A549 (cell line): ENCODE results near the gene COMMD2. TPM values are rescaled to one million over a fixed set of nuclear protein-coding genes. Genes with fewer than 3 reads are reported as not detected.
A peak's percentile ranks its signal among the peaks of the same experiment; 100 is the strongest.

Experiments used
- ATAC-seq, 2 experiments: fragments of 200-7000 bp in 1 of 2; fragments of >200 bp in 1 of 2; cut with Nextera tagmentation in 1 of 2; cut with Tn5 transposase in 1 of 2; 3 replicates each; pipeline versions ENCODE4 v1.8.0 to v1.9.1; 2018 to 2020; ENCODE audit warnings: mild to moderate bottlenecking in 1 of 2, moderate library complexity in 1 of 2
- CTCF ChIA-PET: fragments of 300-600 bp; sonication (Branson Sonifier 250); formaldehyde crosslinking; extraction: SDS; loops from one replicate; lab custom pipeline; 2021; ENCODE audit warnings: antibody characterized with exemption, inconsistent platforms; lab: Yijun Ruan, JAX
- POLR2A ChIA-PET: fragments of 350-600 bp; formaldehyde crosslinking; extraction: SDS; loops from one replicate; lab custom pipeline; 2021; ENCODE audit warnings: antibody characterized with exemption, inconsistent platforms; lab: Yijun Ruan, JAX
- DNase-seq, 2 experiments: peaks; one replicate each; pipeline versions ENCODE4 v3.0.0 to v3.0.0-alpha.2; 2011 to 2016; ENCODE audit warnings: low read depth in 1 of 2, low spot score in 1 of 2
- FAIRE-seq: peaks from 2 replicates; lab custom pipeline; 2011; peaks lifted over from hg19 to GRCh38; lab: Jason Lieb, UNC
- H3K27ac ChIP-seq, 2 experiments: fragments of >200 bp; sonication (Bioruptor Twin); formaldehyde crosslinking; 3 replicates each; pipeline ENCODE4 v1.5.1; 2016 to 2017
- H3K4me1 ChIP-seq: fragments of >200 bp; sonication (Bioruptor Twin); formaldehyde crosslinking; 3 replicates; pipeline ENCODE4 v1.6.1; 2016
- H3K4me2 ChIP-seq: fragments of >200 bp; sonication (Bioruptor Twin); formaldehyde crosslinking; 3 replicates; pipeline ENCODE4 v1.6.1; 2016
- H3K4me3 ChIP-seq: fragments of >200 bp; sonication (Bioruptor Twin); formaldehyde crosslinking; 3 replicates; pipeline ENCODE4 v1.5.1; 2016
- H3K9me3 ChIP-seq: fragments of >200 bp; sonication (Bioruptor Twin); formaldehyde crosslinking; 3 replicates; pipeline ENCODE4 v1.6.1; 2016
- E2F6 ChIP-seq: IDR thresholded peaks from 2 replicates; pipeline ENCODE4 v1.6.1; 2012; ENCODE audit warnings: low read depth, borderline replicate concordance
- ESRRA ChIP-seq: fragments of 150-350 bp; IDR thresholded peaks from 2 replicates; pipeline ENCODE4 v1.6.1; 2014; ENCODE audit warnings: mild to moderate bottlenecking, low read length, borderline replicate concordance
- GATA3 ChIP-seq: IDR thresholded peaks from 2 replicates; pipeline ENCODE4 v1.6.1; 2012; ENCODE audit warnings: borderline replicate concordance
- HOXA7 ChIP-seq: fragments of 250-450 bp; sonication (Bioruptor Pico); IDR thresholded peaks from 2 replicates; pipeline ENCODE4 v1.5.0; 2020; ENCODE audit warnings: mild to moderate bottlenecking, moderate library complexity
- HOXB13 ChIP-seq: fragments of 250-450 bp; sonication (Bioruptor Pico); IDR thresholded peaks from 2 replicates; pipeline ENCODE4 v1.5.0; 2020; ENCODE audit warnings: low read depth, mild to moderate bottlenecking, moderate library complexity
- HOXB5 ChIP-seq: fragments of 250-450 bp; sonication (Bioruptor Pico); IDR thresholded peaks from 2 replicates; pipeline ENCODE4 v1.5.0; 2020; ENCODE audit warnings: mild to moderate bottlenecking, moderate library complexity
- KDM5A ChIP-seq: fragments of 200-600 bp; sonication (generic); IDR thresholded peaks from 2 replicates; pipeline ENCODE4 v1.6.1; 2016; ENCODE audit warnings: antibody characterized with exemption, mild to moderate bottlenecking
- MAFK ChIP-seq: fragments of 450-650 bp; IDR thresholded peaks from 2 replicates; pipeline ENCODE4 v1.6.1; 2014; ENCODE audit not compliant: partially characterized antibody
- MAX ChIP-seq: IDR thresholded peaks from 2 replicates; pipeline ENCODE4 v1.6.1; 2012
- MAZ ChIP-seq: fragments of 150-350 bp; IDR thresholded peaks from 2 replicates; pipeline ENCODE4 v1.6.1; 2014; ENCODE audit warnings: antibody characterized with exemption, low read depth, low read length, borderline replicate concordance
- NPAS2 ChIP-seq: fragments of 250-450 bp; sonication (Bioruptor Pico); IDR thresholded peaks from 2 replicates; pipeline ENCODE4 v1.8.0; 2022; ENCODE audit warnings: mild to moderate bottlenecking, moderate library complexity, borderline replicate concordance
- PBX3 ChIP-seq: IDR thresholded peaks from 2 replicates; pipeline ENCODE4 v1.6.1; 2012
- PHF8 ChIP-seq: fragments of 200-600 bp; sonication (generic); IDR thresholded peaks from 2 replicates; pipeline ENCODE4 v1.6.1; 2016; ENCODE audit warnings: low read depth, mild to moderate bottlenecking, antibody characterized with exemption, moderate library complexity, borderline replicate concordance
- RFX5 ChIP-seq: fragments of 450-650 bp; IDR thresholded peaks from 2 replicates; pipeline ENCODE4 v1.7.1; 2014; ENCODE audit warnings: antibody characterized with exemption, mild to moderate bottlenecking, moderate library complexity
- RNF2 ChIP-seq: fragments of 200-600 bp; sonication (generic); IDR thresholded peaks from 2 replicates; pipeline ENCODE4 v1.6.1; 2016; ENCODE audit warnings: low read depth, mild to moderate bottlenecking, antibody characterized with exemption, moderate library complexity, borderline replicate concordance
- USF2 ChIP-seq: fragments of 450-650 bp; IDR thresholded peaks from 2 replicates; pipeline ENCODE4 v1.6.1; 2014; ENCODE audit warnings: antibody characterized with exemption
- ZC3H11A ChIP-seq: fragments of 450-650 bp; IDR thresholded peaks from 2 replicates; pipeline ENCODE4 v1.6.1; 2014; ENCODE audit warnings: antibody characterized with exemption, mild to moderate bottlenecking
- ZFP36 ChIP-seq: fragments of 450-650 bp; IDR thresholded peaks from 2 replicates; pipeline ENCODE4 v1.6.1; 2014; ENCODE audit warnings: borderline replicate concordance; ENCODE audit not compliant: partially characterized antibody
- ZNF302 ChIP-seq: fragments of 250-450 bp; sonication (Bioruptor Pico); IDR thresholded peaks from 2 replicates; pipeline ENCODE4 v1.9.0; 2021; ENCODE audit warnings: inconsistent platforms, mild to moderate bottlenecking, moderate library complexity
- WGBS: methylation state at CpG from one replicate; pipeline ENCODE4 v1.1.6; 2017; ENCODE audit errors: missing lambda C conversion rate; 5-methylcytosine and 5-hydroxymethylcytosine counted together
- polyA plus RNA-seq, 4 experiments: library from polyadenylated mRNA; depleted of rRNA in 3 of 4; stranded (reverse); fragments of >200 nt; fragmentation: RNase III in 1 of 4; extraction: RNeasy Plus Mini Kit Qiagen cat#74134 plus additional on column Dnase treatment in 1 of 4; gene quantifications; 2 replicates in 3 of 4; 3 replicates in 1 of 4; pipeline ENCODE4 v1.2.3, GENCODE V29; 2011 to 2017
- TF ChIP-seq, protein P1 (sequence below): fragments of >200 bp; sonication (Bioruptor Twin); formaldehyde crosslinking; IDR thresholded peaks from 3 replicates; pipeline ENCODE4 v1.5.1; 2016

Gene COMMD2
- polyA plus RNA-seq, 2 of the 4 experiments (the other 2 are of a cell fraction), result 20.5 to 76.1 TPM

GRCh38 chr3:149705416-149705815, 46.9 kb downstream of the COMMD2 start:
- no peak for ATAC-seq
- H3K4me2 ChIP-seq, result no peak overlapping the region
- peak; percentile 28 for FAIRE-seq
- no peak overlapping the region for H3K27ac ChIP-seq
- H3K9me3 ChIP-seq, result no peaks in the 10 kb centered on the region
- no peak for DNase-seq
- CTCF ChIA-PET, result interaction anchor here (1.1 to 5.2 kb wide), 3 partner anchors 12 to 193 kb away, joined by 4 to 22 read pairs (median 5); no protein-coding TSS in a partner anchor
- no peak overlapping the region for H3K4me3 ChIP-seq
- TF ChIP-seq ZNF302 (no peak), RFX5 (no peak), NPAS2 (CRISPR knock-in tag) (no peak), RNF2 (no peak), ESRRA (no peak), E2F6 (no peak)
- POLR2A ChIA-PET, result no interaction called here
- 0 out of 3 replicates have a peak, but pooled peaks cover 6% of the 10 kb centered on the region for H3K4me1 ChIP-seq

GRCh38 chr3:149703466-149703865, 48.8 kb downstream of the COMMD2 start:
- WGBS, result 80% methylated on average over 2 of the region's 2 CpGs
- ATAC-seq (no peak), DNase-seq (no peak), FAIRE-seq (no peak)
- no peak for TF ChIP-seq USF2
- no peak for TF ChIP-seq PBX3
- TF ChIP-seq MAFK, result no peak
- no peak for TF ChIP-seq HOXB5 (CRISPR knock-in tag)
- TF ChIP-seq HOXA7 (CRISPR knock-in tag), result no peak
- TF ChIP-seq MAZ, result no peak
- no peak for TF ChIP-seq MAX
- TF ChIP-seq GATA3, result no peak
- TF ChIP-seq ZNF302, result no peak
- TF ChIP-seq NPAS2 (CRISPR knock-in tag), result no peak
- TF ChIP-seq HOXB13 (CRISPR knock-in tag), result no peak
- no peak for TF ChIP-seq ZC3H11A
- no peak for TF ChIP-seq KDM5A
- H3K27ac ChIP-seq, result no peak overlapping the region
- H3K4me1 ChIP-seq, result 0 out of 3 replicates have a peak, but pooled peaks cover 6% of the 10 kb centered on the region
- H3K4me3 ChIP-seq, result no peak overlapping the region
- no peak overlapping the region for H3K4me2 ChIP-seq
- CTCF ChIA-PET, result interaction anchor here (1.0 to 5.2 kb wide), 8 partner anchors 11 to 191 kb away, joined by 3 to 22 read pairs (median 3); no protein-coding TSS in a partner anchor
- H3K9me3 ChIP-seq, result peaks cover 6% of the 10 kb centered on the region; the same call in 2 of the 3 replicates
- POLR2A ChIA-PET, result no interaction called here

DNA sequence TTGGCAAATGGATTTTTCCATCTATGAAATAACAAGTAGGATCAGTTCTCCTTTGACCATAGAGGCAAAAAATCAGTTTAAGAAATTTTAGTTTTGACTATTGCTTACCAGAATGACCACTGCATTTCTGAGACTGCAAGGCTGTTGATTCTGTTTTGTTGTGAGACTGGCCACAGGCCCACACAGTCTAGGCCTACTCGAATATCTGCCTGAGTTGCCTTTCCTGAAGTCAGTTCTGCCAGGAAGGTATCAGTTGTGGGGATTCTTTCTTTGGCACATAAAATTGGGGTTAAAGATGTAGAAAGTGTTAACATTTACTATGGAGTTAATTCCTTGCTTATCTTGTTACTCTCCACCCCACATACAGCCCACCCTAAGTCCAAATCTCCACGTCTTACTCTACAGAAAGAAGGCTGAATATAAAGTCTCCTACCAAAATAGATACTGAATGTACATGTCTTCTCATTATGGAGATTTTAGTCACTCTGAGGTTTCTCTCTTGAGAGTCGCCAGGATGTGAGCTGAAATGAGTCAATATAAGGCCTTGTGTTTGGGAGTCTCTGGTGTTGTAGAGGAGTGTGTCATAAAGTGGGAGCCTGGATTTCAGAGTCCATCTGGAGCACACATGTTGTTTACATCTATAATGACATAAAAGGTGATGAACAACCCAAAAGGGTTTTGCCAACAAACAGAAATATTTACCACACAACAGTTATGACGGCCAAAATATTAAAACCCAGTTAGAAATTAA, 49.4 kb downstream of the COMMD2 start:
- ChIA-PET POLR2A (no interaction called here), CTCF (interaction anchor here (0.6 to 5.2 kb wide), 8 partner anchors 12 to 191 kb away, joined by 3 to 22 read pairs (median 3); no protein-coding TSS in a partner anchor)
- Histone ChIP-seq H3K9me3 (peaks cover 12% of the 10 kb centered on the region; the same call in 2 of the 3 replicates), H3K4me3 (no peak overlapping the region), H3K4me2 (no peak overlapping the region), H3K4me1 (0 out of 3 replicates have a peak, but pooled peaks cover 6% of the 10 kb centered on the region), H3K27ac (no peak overlapping the region)
- no peak for TF ChIP-seq HOXB13 (CRISPR knock-in tag)
- TF ChIP-seq PHF8, result no peak
- TF ChIP-seq ZFP36, result no peak
- TF ChIP-seq, protein P1, sequence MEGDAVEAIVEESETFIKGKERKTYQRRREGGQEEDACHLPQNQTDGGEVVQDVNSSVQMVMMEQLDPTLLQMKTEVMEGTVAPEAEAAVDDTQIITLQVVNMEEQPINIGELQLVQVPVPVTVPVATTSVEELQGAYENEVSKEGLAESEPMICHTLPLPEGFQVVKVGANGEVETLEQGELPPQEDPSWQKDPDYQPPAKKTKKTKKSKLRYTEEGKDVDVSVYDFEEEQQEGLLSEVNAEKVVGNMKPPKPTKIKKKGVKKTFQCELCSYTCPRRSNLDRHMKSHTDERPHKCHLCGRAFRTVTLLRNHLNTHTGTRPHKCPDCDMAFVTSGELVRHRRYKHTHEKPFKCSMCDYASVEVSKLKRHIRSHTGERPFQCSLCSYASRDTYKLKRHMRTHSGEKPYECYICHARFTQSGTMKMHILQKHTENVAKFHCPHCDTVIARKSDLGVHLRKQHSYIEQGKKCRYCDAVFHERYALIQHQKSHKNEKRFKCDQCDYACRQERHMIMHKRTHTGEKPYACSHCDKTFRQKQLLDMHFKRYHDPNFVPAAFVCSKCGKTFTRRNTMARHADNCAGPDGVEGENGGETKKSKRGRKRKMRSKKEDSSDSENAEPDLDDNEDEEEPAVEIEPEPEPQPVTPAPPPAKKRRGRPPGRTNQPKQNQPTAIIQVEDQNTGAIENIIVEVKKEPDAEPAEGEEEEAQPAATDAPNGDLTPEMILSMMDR, result no peak
- no peak for FAIRE-seq
- no peak for ATAC-seq
- WGBS, result 68% methylated on average over 4 of the region's 4 CpGs
- no peak for DNase-seq
